HG03469 (cell line): Measurements from ENCODE around the gene MYO9B.

ENCODE experiments used
- ATAC-seq: cut with Tn5 transposase; IDR thresholded peaks from one replicate; pipeline ENCODE4 v1.9.1; 2021; ENCODE audit warnings: mild to moderate bottlenecking, moderate library complexity, moderate number of reproducible peaks; ENCODE audit not compliant: unreplicated experiment

The MYO9B gene

DNA sequence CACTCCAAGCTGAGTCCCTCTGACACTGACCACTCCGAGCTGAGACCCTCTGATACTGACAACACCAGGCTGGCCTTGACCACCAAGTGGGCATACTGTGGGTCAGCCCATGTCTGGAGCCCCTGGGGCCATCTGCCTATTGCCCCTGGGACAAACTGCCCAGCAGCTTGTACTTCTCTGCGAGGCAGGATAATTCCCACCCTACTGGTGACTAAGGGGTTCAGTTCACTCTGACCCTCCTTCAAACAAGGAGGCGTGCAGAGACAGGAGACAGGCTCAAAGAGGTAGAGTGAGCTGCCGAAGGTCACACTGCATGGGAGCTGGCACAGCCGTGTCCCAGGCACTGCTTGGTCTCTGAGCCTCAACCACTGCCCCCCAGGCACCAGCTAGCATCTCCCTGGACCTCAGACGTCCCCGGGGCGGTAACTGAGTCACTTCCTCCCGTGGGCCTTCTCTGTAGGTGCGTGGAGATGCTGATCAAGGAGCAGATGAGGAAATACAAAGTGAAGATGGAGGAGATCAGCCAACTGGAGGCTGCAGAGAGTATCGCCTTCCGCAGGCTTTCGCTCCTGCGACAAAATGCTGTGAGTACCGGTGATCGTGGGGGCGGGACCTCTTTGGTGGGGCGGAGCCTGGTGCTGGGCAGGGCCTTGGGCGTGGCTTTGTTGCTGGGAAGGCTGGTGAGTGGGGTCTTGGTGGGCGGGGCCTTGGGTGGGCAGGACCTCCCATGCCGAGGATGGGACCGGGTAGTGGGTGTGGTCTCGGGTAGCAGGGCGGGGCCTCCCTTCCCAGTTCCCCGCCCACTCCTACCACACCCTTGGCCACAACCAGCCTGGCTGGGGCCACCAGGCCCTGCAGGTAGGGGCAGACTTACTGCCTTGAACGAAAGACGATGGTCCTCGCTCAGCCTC, 133.8 kb downstream of the MYO9B start:
- no peak for ATAC-seq

DNA sequence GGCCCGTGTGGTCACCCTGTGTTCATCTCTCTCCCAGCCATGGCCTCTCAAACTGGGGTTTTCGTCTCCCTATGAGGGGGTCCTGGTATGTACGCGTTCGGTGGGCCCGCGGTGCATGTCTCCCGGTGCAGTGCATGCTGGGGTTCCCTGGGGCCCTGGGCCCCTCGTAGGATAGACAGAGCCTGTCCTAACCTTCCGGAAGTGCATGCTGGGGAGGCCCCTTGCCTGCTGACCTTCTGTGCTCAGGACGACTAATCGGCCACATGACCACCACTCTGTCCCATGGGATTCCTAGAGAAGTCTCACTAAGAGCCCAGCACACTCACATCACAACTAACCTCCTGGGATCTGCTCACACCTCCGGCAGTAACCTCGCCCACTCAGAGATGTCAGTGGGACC, 134.7 kb downstream of the MYO9B start:
- no peak for ATAC-seq

DNA sequence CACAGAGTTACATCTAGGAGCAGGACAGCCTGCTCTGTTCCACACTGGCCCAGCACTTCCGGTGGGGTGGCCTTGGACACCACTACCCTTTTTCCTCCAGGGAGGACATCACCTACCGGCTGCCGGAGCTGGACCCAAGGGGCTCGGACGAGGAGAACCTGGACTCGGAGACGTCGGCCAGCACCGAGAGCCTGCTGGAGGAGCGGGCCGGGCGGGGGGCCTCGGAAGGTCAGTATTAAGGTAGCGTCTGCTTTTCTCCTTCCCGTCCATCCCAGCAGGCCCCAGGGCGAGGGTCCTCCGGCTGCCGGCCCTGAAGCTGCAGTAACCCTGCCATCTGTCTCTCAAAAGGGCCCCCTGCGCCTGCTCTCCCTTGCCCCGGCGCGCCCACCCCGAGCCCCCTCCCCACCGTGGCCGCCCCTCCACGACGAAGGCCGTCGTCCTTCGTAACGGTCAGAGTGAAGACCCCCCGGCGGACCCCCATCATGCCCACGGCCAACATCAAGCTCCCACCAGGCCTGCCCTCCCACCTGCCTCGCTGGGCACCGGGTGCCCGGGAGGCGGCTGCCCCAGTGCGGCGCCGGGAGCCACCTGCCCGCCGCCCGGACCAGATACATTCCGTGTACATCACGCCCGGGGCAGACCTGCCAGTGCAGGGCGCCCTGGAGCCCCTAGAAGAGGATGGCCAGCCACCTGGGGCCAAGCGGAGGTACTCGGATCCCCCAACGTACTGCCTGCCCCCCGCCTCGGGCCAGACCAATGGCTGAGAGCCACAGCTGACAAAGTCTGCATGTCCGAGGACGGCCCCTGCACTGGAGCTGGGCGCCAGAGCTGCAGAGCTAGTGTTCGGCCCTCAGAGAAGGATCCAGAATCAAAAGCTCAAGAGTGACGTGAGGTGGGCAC, 136.2 kb downstream of the MYO9B start:
- ATAC-seq, result no peak

- no peak for ATAC-seq
Measured at GRCh38 chr19:17213334-17213733, 137.8 kb downstream of the MYO9B start.

- ATAC-seq, result no peak
Measured at GRCh38 chr19:17214508-17215126, 139.0 kb downstream of the MYO9B start.

DNA sequence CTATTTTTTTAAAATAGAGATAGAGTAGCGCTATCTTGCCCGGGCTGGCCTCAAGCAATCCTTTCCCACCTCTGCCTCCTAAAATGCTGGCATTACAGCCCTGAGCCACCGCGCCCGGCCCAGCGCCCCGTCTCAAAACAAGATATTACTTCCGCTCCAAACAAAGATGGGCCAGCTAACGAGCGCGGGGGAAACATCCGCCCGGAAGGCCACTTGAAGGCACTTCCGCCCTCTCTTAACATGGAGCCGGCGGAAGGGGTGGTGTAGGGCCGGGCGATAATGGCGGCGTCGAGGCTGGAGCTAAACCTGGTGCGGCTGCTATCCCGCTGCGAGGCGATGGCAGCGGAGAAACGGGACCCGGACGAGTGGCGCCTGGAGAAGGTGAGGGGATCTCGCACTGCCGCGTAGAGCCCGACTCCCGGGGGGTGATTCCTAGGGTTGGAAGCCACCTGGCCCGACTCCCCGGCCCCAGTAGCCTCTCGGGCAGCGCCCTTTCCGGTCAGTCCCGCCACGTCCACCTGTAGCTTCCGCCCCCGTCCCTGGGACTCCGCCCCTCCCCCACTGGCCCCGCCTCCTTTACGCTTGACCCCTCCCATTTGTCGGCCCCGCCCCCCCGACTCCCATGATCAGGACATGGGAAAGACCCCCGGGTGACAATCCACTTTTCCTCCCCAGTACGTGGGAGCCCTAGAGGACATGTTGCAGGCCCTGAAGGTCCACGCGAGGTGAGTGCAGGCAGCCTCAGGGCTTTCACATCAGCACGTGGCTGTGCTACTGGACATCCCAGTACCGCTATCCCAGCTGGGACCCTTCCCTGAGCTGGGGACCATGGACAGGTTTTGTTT, 139.8 kb downstream of the MYO9B start, which contains the start of gene USE1:
Gene USE1, plus strand, starts transcription at position 231 of the 845 bp plus-strand sequence. Its CDS starts 49 bp downstream, at position 280.
- no peak for ATAC-seq

- no peak for ATAC-seq
Measured at GRCh38 chr19:17216058-17216670, 140.6 kb downstream of the MYO9B start.

GRCh38 chr19:17219286-17219685, 143.7 kb downstream of the MYO9B start:
- no peak for ATAC-seq

DNA sequence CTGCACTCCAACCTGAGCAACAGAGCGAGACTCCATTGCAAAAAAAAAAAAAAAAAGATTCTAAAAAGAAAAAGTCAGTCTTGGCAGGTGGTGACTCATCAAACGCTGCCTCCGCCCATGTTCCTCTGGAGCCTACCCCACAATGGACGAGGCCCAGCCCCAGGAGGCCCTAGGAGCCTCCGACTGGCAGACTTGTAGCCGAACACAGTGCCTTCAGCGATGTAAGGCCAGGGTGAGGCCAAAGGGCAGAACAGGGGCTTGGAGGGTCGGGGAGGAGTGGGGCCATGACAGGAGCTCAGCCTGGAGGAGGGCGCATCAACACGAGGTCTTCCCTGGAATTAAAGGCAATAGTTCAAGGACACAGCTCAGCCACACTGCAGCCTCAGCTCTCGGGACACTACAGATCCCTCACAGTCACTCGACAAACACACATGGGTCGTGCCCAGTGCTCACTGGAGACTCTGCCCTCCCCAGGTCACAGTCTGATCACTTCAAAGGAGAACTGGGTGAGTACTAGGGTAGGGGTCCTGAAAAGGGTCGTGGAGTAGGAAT, 144.7 kb downstream of the MYO9B start:
- ATAC-seq, result no peak

- ATAC-seq, result no peak
Measured at GRCh38 chr19:17225053-17225452, 149.5 kb downstream of the MYO9B start.

- peak; percentile 87 for ATAC-seq
Measured at GRCh38 chr19:17226002-17226933, 150.7 kb downstream of the MYO9B start, which contains the start of gene OCEL1. Gene OCEL1 (plus strand): TSS chr19:17226226. CDS start chr19:17226248, 22 bp downstream.

- no peak for ATAC-seq
Measured at GRCh38 chr19:17227798-17228367, 152.3 kb downstream of the MYO9B start.

DNA sequence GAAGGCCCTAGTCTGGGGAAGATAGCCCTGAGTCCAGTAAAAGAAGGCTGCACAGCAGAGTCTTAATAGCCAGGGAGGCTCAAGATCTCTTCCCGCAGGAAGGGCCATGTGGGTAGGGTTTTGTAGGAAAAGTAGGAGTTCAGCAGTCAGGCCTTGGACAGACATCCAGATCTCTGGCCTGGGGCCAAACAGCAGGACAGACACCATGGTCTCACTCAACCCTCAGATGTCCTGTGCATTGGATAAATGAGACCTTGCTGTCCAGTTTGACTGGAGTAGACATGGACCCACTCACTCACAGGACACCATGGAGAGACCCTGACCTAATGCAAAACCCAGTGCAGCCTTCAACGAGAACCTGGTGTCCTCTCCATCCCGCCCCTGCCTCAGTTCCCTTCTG, 154.3 kb downstream of the MYO9B start:
- no peak for ATAC-seq

- no peak for ATAC-seq
Measured at GRCh38 chr19:17232258-17232657, 156.7 kb downstream of the MYO9B start.

DNA sequence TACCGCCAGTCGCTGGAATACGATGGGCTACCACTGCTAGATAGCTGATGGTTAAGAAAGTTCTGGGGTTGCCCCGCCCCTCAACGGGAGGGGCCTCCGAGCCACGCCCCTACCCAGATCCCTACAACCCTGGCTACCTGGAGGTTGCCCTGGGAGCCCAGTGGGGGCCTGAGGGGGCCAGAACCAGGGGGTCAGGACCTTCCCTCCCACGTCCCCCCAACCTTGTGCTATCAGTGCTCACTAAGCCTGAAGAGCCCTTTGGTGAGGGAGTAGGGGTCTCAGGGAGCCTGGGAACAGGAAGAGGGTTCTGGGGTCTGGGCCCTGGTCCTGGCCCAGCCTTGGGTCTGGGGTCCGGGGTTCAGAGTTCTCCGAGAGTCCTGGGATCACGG, 159.3 kb downstream of the MYO9B start:
- ATAC-seq, result no peak

DNA sequence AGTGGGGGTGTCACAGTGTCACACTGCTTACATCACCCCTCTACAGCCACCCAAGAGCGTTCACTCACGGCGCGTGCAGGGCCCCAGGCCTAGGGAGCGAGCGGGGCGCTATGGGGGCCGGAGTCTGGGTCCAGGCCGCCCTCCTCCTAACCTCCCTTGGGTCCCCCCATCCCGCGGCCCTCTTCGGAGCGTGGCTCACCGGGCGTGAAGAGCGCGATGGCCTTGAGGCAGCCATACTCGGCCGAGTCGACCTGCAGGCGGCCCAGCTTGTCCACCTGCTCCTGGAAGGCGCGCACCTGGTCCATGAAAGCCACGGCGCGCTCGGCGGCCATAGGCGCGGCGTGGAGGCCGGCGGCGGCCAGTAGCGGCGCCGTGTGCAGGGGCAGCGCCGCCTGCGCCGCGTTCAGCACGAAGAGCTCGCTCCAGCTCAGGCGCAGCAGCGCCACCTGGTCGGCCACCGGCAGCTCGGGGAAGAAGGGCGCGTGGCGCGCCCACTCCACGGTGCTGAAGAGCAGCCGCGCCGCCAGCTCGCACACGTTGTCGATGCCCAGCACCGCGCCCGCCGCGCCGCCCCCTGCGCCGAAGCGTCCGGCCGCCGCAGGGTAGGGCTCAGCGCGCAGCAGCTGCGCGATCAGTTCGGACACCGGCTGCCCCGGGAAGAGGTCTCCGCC, 159.9 kb downstream of the MYO9B start:
- ATAC-seq, result peak; percentile 50

- no peak for ATAC-seq
Measured at GRCh38 chr19:17235971-17236777, 160.6 kb downstream of the MYO9B start.
